A549 (cell line): ENCODE measurements around the gene CDC42BPB. TPM values are rescaled to one million over a fixed set of nuclear protein-coding genes. Genes with fewer than 3 reads are reported as not detected.

ENCODE experiments used
- ATAC-seq, 2 experiments: fragments of 200-7000 bp in 1 of 2; fragments of >200 bp in 1 of 2; cut with Nextera tagmentation in 1 of 2; cut with Tn5 transposase in 1 of 2; 3 replicates each; pipeline versions ENCODE4 v1.8.0 to v1.9.1; 2018 to 2020; ENCODE audit warnings: mild to moderate bottlenecking in 1 of 2, moderate library complexity in 1 of 2
- CTCF ChIA-PET: fragments of 300-600 bp; sonication (Branson Sonifier 250); formaldehyde crosslinking; extraction: SDS; loops from one replicate; lab custom pipeline; 2021; ENCODE audit warnings: antibody characterized with exemption, inconsistent platforms; lab: Yijun Ruan, JAX
- POLR2A ChIA-PET: fragments of 350-600 bp; formaldehyde crosslinking; extraction: SDS; loops from one replicate; lab custom pipeline; 2021; ENCODE audit warnings: antibody characterized with exemption, inconsistent platforms; lab: Yijun Ruan, JAX
- DNase-seq, 2 experiments: peaks; one replicate each; pipeline versions ENCODE4 v3.0.0 to v3.0.0-alpha.2; 2011 to 2016; ENCODE audit warnings: low read depth in 1 of 2, low spot score in 1 of 2
- FAIRE-seq: peaks from 2 replicates; lab custom pipeline; 2011; peaks lifted over from hg19 to GRCh38; lab: Jason Lieb, UNC
- H3K27ac ChIP-seq, 2 experiments: fragments of >200 bp; sonication (Bioruptor Twin); formaldehyde crosslinking; 3 replicates each; pipeline ENCODE4 v1.5.1; 2016 to 2017
- H3K4me1 ChIP-seq: fragments of >200 bp; sonication (Bioruptor Twin); formaldehyde crosslinking; 3 replicates; pipeline ENCODE4 v1.6.1; 2016
- H3K4me2 ChIP-seq: fragments of >200 bp; sonication (Bioruptor Twin); formaldehyde crosslinking; 3 replicates; pipeline ENCODE4 v1.6.1; 2016
- H3K4me3 ChIP-seq: fragments of >200 bp; sonication (Bioruptor Twin); formaldehyde crosslinking; 3 replicates; pipeline ENCODE4 v1.5.1; 2016
- H3K9me3 ChIP-seq: fragments of >200 bp; sonication (Bioruptor Twin); formaldehyde crosslinking; 3 replicates; pipeline ENCODE4 v1.6.1; 2016
- BHLHE40 ChIP-seq: IDR thresholded peaks from 2 replicates; pipeline ENCODE4 v1.6.1; 2012; ENCODE audit warnings: low read depth, low read length, inconsistent platforms
- EHF ChIP-seq: fragments of 250-450 bp; sonication (Bioruptor Pico); IDR thresholded peaks from 2 replicates; pipeline ENCODE4 v1.5.0; 2020; ENCODE audit warnings: mild to moderate bottlenecking
- FOSB ChIP-seq: fragments of 250-450 bp; sonication (Bioruptor Pico); IDR thresholded peaks from 2 replicates; pipeline ENCODE4 v1.5.0; 2020; ENCODE audit warnings: mild to moderate bottlenecking, moderate library complexity
- HDAC2 ChIP-seq: fragments of 200-600 bp; sonication (generic); IDR thresholded peaks from 2 replicates; pipeline ENCODE4 v1.6.1; 2016
- HEYL ChIP-seq: fragments of 250-450 bp; sonication (Bioruptor Pico); IDR thresholded peaks from 2 replicates; pipeline ENCODE4 v1.8.0; 2021; ENCODE audit warnings: mild to moderate bottlenecking, moderate library complexity
- HOXB5 ChIP-seq: fragments of 250-450 bp; sonication (Bioruptor Pico); IDR thresholded peaks from 2 replicates; pipeline ENCODE4 v1.5.0; 2020; ENCODE audit warnings: mild to moderate bottlenecking, moderate library complexity
- JUN ChIP-seq, 2 experiments: fragments of >200 bp; sonication (Bioruptor Twin); formaldehyde crosslinking; IDR thresholded peaks; 2 replicates in 1 of 2; 3 replicates in 1 of 2; pipeline ENCODE4 v1.6.1; 2016 to 2017
- JUNB ChIP-seq: fragments of >200 bp; sonication (Bioruptor Twin); formaldehyde crosslinking; IDR thresholded peaks from 2 replicates; pipeline ENCODE4 v1.6.1; 2016
- KDM1A ChIP-seq: fragments of 200-600 bp; sonication (generic); IDR thresholded peaks from 2 replicates; pipeline ENCODE4 v1.6.1; 2016; ENCODE audit warnings: low read depth, mild to moderate bottlenecking
- MAFK ChIP-seq: fragments of 450-650 bp; IDR thresholded peaks from 2 replicates; pipeline ENCODE4 v1.6.1; 2014; ENCODE audit not compliant: partially characterized antibody
- MYC ChIP-seq: IDR thresholded peaks from 2 replicates; pipeline ENCODE4 v1.6.1; 2012; ENCODE audit warnings: mild to moderate bottlenecking, inconsistent platforms, low read length, improper control_type of control experiment, borderline replicate concordance
- POLR2AphosphoS2 ChIP-seq: conservative IDR thresholded peaks from 2 replicates; pipeline ENCODE4 v1.6.1; 2012; ENCODE audit warnings: low read length, improper control_type of control experiment, inconsistent platforms
- WGBS: methylation state at CpG from one replicate; pipeline ENCODE4 v1.1.6; 2017; ENCODE audit errors: missing lambda C conversion rate; 5-methylcytosine and 5-hydroxymethylcytosine counted together
- polyA plus RNA-seq, 4 experiments: library from polyadenylated mRNA; depleted of rRNA in 3 of 4; stranded (reverse); fragments of >200 nt; fragmentation: RNase III in 1 of 4; extraction: RNeasy Plus Mini Kit Qiagen cat#74134 plus additional on column Dnase treatment in 1 of 4; gene quantifications; 2 replicates in 3 of 4; 3 replicates in 1 of 4; pipeline ENCODE4 v1.2.3, GENCODE V29; 2011 to 2017
- TF ChIP-seq, protein P1 (sequence below): fragments of 200-600 bp; sonication (generic); IDR thresholded peaks from 2 replicates; pipeline ENCODE4 v1.6.1; 2016; ENCODE audit warnings: antibody characterized with exemption, mild to moderate bottlenecking, moderate library complexity
- TF ChIP-seq, protein P2 (sequence below): fragments of >200 bp; sonication (Bioruptor Twin); formaldehyde crosslinking; IDR thresholded peaks from 2 replicates; pipeline ENCODE4 v1.6.1; 2016
- TF ChIP-seq, protein P3 (sequence below): IDR thresholded peaks from 2 replicates; pipeline ENCODE4 v1.6.1; 2012
- TF ChIP-seq, protein P4 (sequence below): fragments of 250-450 bp; sonication (Bioruptor Pico); IDR thresholded peaks from 2 replicates; pipeline ENCODE4 v1.5.0; 2021; ENCODE audit warnings: mild to moderate bottlenecking, moderate library complexity, borderline replicate concordance

Gene CDC42BPB
- polyA plus RNA-seq, 2 of the 4 experiments (the other 2 are of a cell fraction), result 56.4 to 57.1 TPM

DNA sequence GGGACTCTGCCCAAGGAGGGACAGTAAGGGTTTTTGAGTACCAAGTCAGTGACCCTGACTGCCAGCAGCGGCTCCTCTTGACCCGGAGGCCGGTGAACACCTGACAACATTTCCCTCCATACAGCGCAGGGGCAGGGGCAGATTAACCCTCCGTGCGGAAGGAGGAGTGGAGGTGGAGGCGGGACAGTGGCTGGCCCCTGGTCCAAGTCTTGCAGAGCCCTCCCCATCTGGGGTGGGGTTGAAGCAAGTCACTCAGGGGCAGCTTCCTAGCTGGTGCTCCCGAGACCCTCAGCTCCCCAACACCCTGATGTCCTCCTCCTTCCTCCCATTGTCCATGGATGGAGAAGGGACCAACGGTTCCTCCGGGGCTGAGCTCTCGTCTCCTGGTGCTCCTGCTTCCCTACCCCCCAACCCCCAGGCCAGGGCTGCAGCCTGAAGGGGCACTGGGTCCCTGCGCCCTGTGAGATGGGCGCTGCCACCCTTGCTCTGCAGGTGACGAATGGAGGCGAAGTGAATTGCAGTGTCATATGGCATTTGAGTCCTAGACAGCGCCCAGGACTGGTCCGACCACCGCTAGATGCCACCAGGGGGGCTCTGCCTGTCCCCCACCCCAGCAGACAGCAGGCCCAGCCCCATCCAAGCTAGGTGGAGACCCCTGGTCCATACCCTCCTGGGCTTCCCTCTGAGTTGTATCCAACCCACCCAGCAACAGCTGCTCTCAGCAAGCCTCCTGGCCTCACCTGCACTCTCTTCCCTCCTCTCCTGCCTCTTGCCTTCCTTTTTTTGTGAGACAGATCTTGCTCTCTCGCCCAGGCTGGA lies 141.8 kb downstream of the CDC42BPB start (continued):
- TF ChIP-seq, protein P1, sequence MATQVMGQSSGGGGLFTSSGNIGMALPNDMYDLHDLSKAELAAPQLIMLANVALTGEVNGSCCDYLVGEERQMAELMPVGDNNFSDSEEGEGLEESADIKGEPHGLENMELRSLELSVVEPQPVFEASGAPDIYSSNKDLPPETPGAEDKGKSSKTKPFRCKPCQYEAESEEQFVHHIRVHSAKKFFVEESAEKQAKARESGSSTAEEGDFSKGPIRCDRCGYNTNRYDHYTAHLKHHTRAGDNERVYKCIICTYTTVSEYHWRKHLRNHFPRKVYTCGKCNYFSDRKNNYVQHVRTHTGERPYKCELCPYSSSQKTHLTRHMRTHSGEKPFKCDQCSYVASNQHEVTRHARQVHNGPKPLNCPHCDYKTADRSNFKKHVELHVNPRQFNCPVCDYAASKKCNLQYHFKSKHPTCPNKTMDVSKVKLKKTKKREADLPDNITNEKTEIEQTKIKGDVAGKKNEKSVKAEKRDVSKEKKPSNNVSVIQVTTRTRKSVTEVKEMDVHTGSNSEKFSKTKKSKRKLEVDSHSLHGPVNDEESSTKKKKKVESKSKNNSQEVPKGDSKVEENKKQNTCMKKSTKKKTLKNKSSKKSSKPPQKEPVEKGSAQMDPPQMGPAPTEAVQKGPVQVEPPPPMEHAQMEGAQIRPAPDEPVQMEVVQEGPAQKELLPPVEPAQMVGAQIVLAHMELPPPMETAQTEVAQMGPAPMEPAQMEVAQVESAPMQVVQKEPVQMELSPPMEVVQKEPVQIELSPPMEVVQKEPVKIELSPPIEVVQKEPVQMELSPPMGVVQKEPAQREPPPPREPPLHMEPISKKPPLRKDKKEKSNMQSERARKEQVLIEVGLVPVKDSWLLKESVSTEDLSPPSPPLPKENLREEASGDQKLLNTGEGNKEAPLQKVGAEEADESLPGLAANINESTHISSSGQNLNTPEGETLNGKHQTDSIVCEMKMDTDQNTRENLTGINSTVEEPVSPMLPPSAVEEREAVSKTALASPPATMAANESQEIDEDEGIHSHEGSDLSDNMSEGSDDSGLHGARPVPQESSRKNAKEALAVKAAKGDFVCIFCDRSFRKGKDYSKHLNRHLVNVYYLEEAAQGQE, result no peak
- TF ChIP-seq JUNB, result no peak
- TF ChIP-seq FOSB (CRISPR knock-in tag), result no peak
- TF ChIP-seq HOXB5 (CRISPR knock-in tag), result no peak
- TF ChIP-seq, protein P2, sequence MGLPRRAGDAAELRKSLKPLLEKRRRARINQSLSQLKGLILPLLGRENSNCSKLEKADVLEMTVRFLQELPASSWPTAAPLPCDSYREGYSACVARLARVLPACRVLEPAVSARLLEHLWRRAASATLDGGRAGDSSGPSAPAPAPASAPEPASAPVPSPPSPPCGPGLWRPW, result no peak
- TF ChIP-seq BHLHE40, result no peak
- TF ChIP-seq HDAC2, result no peak
- TF ChIP-seq JUN (IDR thresholded peaks at IDR 0.05), result no peak
- no peak for TF ChIP-seq HEYL (CRISPR knock-in tag)

DNA sequence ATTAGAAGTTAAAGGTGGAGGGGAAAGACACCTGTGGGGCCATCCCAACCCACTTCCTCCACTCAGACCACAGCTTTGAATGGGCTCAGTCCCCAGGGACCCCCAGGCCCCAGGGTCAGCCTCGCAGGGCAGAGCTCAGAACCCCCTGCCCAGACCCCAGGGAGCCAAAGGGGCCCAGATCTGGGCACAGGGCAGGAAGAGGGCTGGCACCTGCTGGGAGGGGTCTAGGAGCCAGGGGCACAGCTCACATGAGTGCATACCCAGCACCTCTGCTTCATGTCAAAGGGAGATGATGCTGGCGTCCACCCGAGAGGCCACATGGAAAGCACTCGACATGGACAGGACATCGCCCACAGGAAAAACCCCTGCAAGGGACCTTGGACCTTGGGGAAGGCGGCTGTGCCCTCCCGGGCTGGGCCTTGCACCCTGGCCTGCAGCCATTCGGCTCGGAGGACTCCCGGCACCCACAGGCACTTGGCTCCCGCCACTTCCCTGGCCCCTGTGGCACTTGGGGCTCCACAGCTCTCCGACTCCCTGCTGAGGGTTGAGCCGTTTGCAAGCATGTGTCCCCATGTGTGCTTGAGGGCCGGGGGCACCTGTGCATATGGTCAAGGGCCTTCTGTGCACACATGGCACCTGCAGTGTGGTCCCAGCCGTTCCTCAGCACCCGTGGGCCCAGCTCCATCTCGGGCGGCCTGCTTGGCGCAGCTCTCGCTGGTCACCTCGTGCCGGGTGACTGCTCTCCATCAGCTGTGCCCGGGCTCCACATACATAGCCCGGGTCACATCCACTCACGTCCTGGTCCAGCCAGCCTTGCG lies 142.7 kb downstream of the CDC42BPB start:
- H3K9me3 ChIP-seq, result no peaks in the 10 kb centered on the region
- DNase-seq, result no peak
- POLR2A ChIA-PET, result no interaction called here
- CTCF ChIA-PET, result interaction anchor here (0.6 to 2.0 kb wide), 2 partner anchors 220 to 438 kb away, joined by 3 to 9 read pairs; no protein-coding TSS in a partner anchor
- TF ChIP-seq, protein P3, sequence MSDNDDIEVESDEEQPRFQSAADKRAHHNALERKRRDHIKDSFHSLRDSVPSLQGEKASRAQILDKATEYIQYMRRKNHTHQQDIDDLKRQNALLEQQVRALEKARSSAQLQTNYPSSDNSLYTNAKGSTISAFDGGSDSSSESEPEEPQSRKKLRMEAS, result no peak
- TF ChIP-seq, protein P2, result no peak
- TF ChIP-seq KDM1A (no peak), MAFK (no peak), EHF (CRISPR knock-in tag) (no peak)
- TF ChIP-seq, all 56 proteins: peak for 0
- ATAC-seq (no peak), FAIRE-seq (no peak)
- WGBS, result 89% methylated on average over 18 of the region's 26 CpGs
- H3K4me3 ChIP-seq, result no peak overlapping the region
- no peaks in the 10 kb centered on the region for H3K4me1 ChIP-seq
- H3K4me2 ChIP-seq, result no peak overlapping the region
- no peak overlapping the region for H3K27ac ChIP-seq

DNA sequence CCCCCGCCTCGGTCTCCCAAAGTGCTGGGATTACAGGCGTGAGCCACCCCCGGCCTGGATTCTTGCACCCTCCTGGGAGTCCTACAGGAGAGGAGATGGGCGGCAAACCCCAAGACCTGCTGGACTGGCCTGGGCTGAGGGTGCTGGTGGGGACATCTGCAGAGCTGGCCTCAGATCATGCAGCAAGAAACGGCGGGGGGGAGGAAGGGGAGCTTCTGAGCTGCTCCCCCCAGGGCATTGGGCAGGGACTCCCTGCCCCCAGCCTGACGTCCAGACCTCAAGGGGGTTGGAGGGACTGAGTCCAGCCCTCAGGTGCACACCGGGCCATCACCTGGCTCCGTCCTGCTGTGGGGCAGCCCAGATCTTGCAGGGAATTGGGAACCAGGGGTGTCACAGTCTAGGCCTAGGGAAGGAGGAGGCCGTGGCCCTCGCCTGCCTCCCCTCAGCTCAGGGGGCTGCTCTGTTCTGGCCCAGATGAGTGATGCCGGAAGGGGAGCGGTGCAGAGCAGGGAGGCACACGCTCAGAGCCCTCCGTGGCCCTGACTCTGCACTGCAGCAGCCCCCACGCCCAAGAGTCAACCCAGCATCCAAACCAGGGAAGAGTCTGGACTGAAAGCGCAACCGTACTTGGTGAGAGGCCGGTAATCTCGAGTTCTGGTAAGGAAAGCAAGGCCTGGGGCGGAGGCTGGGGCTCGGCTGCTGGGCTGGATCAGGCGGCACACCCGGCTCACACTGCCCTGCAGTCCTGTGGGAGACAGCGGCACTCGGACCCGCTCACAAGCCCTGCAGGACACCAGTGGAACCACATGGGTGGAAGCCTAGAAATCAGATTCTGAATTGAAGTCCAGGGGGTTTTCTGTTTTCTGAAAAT lies 143.8 kb downstream of the CDC42BPB start:
- POLR2A ChIA-PET, result no interaction called here
- Histone ChIP-seq H3K27ac (no peak overlapping the region), H3K4me2 (no peak overlapping the region), H3K4me1 (no peaks in the 10 kb centered on the region), H3K4me3 (no peak overlapping the region), H3K9me3 (no peaks in the 10 kb centered on the region)
- CTCF ChIA-PET, result interaction anchor here (0.9 to 1.0 kb wide), 2 partner anchors 8 to 11 kb away, joined by 3 read pairs; partner anchors contain the start of gene AMN
- WGBS, result 92% methylated on average over 21 of the region's 28 CpGs
- TF ChIP-seq POLR2AphosphoS2, result no peak
- TF ChIP-seq MYC, result no peak
- TF ChIP-seq JUNB, result no peak
- TF ChIP-seq, protein P4, sequence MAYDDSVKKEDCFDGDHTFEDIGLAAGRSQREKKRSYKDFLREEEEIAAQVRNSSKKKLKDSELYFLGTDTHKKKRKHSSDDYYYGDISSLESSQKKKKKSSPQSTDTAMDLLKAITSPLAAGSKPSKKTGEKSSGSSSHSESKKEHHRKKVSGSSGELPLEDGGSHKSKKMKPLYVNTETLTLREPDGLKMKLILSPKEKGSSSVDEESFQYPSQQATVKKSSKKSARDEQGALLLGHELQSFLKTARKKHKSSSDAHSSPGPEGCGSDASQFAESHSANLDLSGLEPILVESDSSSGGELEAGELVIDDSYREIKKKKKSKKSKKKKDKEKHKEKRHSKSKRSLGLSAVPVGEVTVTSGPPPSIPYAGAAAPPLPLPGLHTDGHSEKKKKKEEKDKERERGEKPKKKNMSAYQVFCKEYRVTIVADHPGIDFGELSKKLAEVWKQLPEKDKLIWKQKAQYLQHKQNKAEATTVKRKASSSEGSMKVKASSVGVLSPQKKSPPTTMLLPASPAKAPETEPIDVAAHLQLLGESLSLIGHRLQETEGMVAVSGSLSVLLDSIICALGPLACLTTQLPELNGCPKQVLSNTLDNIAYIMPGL (CRISPR knock-in tag), result no peak
- FAIRE-seq (no peak), DNase-seq (peak in 1 of 2 experiments; percentile 43), ATAC-seq (no peak)
